ENCODE measurements around the gene MARS1.

GRCh38 chr12:57455374-57456144 is 32.3 kb upstream of the MARS1 start:
- TF ChIP-seq CTCF (conservative IDR thresholded peaks at IDR 0.05; ENCODE audit: low read depth in 2 of 2) (no peak), REST (IDR thresholded peaks at IDR 0.05; ENCODE audit: unreplicated experiment) (no peak), ZNF114 (CRISPR knock-in tag; IDR thresholded peaks at IDR 0.05) (no peak; the same call in 1 of the 2 replicates), ZNF331 (CRISPR knock-in tag; IDR thresholded peaks at IDR 0.05; ENCODE audit: low read depth) (no peak), EZH2 (IDR thresholded peaks at IDR 0.05; ENCODE audit: low read depth, unreplicated experiment) (no peak), NANOG (IDR thresholded peaks at IDR 0.05; ENCODE audit: borderline replicate concordance) (no peak)

Data from GM23338 (cell line).